GM18951 (cell line): Measurements from ENCODE around the gene KLK4.

ENCODE experiments used
- POLR2A ChIP-seq: IDR thresholded peaks from 4 replicates; pipeline ENCODE4 v1.6.1; 2011; ENCODE audit warnings: mild to moderate bottlenecking; ENCODE audit not compliant: insufficient read length, insufficient read depth; ENCODE audit errors: extremely low read depth
- in situ Hi-C: fragments of 300-500 bp; cut with MboI; formaldehyde crosslinking; loops from one replicate; pipeline ENCODE4 v1.12.0; 2022; ENCODE audit warnings: low sequenced_read_pairs, mixed read lengths, inconsistent platforms; ENCODE audit not compliant: unreplicated experiment

The KLK4 gene

DNA sequence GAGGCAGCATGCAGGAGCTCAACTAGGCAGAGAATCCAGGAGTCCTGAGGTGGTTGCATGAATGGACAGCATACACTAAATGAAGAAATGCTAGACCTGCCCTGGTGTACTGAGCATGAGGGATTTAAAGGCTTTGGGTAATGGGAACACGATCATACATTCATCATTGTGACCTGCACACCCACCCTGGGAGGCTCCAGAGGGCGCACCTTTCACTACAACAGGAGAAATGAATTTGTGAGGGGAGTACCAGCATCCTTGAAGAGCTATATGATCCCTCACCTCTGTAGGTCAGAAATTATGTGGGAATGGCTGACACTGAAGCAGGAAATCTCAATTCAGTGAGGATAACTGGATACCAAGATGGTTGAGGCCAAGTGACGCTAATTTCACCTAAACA is 29.0 kb downstream of the KLK4 start:
- in situ Hi-C loops = no loop called here

DNA sequence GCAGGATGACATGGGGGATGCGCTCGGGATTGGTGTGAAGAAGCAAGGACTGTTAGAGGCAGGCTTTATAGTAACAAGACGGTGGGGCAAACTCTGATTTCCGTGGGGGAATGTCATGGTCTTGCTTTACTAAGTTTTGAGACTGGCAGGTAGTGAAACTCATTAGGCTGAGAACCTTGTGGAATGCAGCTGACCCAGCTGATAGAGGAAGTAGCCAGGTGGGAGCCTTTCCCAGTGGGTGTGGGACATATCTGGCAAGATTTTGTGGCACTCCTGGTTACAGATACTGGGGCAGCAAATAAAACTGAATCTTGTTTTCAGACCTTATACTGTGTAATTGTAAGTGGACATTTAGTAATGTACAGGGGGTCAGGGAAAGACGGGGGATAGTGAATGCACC is 31.0 kb downstream of the KLK4 start:
- in situ Hi-C loops = no loop called here
- no peak for TF ChIP-seq POLR2A

More for the DNA sequence above, 29.0 kb downstream of the KLK4 start:
- TF ChIP-seq POLR2A = no peak

DNA sequence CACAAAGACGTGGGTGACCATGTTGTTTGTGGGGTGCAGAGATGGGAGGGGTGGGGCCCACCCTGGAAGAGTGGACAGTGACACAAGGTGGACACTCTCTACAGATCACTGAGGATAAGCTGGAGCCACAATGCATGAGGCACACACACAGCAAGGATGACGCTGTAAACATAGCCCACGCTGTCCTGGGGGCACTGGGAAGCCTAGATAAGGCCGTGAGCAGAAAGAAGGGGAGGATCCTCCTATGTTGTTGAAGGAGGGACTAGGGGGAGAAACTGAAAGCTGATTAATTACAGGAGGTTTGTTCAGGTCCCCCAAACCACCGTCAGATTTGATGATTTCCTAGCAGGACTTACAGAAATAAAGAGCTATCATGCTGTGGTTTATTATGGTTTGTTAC is 32.3 kb downstream of the KLK4 start:
- in situ Hi-C loops = no loop called here
- no peak for TF ChIP-seq POLR2A

DNA sequence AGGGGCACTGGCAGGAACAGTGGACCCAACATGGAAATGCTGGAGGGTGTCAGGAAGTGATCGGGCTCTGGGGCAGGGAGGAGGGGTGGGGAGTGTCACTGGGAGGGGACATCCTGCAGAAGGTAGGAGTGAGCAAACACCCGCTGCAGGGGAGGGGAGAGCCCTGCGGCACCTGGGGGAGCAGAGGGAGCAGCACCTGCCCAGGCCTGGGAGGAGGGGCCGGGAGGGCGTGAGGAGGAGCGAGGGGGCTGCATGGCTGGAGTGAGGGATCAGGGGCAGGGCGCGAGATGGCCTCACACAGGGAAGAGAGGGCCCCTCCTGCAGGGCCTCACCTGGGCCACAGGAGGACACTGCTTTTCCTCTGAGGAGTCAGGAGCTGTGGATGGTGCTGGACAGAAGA is 33.9 kb downstream of the KLK4 start:
- in situ Hi-C loops = no loop called here
- no peak for TF ChIP-seq POLR2A

DNA sequence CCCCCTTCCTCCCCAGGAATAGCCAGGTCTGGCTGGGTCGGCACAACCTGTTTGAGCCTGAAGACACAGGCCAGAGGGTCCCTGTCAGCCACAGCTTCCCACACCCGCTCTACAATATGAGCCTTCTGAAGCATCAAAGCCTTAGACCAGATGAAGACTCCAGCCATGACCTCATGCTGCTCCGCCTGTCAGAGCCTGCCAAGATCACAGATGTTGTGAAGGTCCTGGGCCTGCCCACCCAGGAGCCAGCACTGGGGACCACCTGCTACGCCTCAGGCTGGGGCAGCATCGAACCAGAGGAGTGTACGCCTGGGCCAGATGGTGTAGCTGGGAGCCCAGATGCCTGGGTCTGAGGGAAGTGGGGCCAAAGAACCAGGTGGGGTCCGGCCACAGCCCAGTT is 34.7 kb downstream of the KLK4 start:
- no peak for TF ChIP-seq POLR2A
- in situ Hi-C loops = no loop called here

DNA sequence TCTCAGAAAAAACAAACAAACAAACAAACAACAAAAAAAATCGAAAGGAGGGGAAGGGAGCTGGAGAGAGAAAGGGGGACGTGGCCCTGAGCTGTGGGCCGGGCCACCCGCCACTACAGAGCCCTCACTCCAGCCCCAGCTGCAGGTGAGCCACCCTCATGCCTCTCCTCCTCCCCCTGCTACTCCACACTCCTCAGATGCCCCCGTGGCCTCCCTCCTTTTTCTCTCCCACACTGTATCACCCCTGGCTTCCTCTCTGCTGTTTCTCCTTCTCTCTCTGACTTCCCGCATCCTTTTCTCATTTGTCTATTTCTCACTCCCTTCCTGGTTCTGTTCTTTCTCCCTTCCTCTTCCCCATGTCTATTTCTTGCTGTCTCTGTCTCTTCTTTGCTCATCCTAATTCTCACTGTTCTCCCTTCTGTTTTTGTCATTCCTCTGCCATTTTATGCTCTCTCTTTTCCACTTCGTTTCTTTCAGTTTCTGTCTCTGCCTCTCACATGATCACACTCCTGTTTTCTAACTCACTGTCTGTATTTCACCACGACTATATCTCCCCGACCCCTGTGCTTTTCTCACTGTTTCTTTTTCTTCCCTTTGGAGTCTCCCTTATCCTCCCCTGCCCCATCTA is 35.3 kb downstream of the KLK4 start:
- no peak for TF ChIP-seq POLR2A
- in situ Hi-C loops = no loop called here

DNA sequence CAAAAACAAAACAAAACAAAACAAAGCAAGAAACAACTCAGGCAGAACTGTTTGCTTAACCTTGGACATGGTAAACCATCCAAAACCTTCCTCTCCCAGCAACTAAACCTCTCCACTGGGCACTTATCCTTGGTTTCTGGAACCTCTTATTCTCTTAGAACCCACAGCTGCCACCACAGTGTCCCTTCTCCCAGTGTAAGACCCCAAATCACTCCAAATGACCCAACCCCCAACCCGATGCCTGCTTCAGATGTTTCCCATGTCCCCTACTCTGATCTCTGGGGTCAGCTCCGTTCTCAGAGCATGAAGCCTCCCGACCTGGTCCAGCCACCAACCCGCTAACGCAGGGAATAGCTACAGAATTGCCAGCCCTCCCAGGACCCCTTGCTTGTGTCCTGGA is 37.0 kb downstream of the KLK4 start:
- in situ Hi-C loops = no loop called here
- TF ChIP-seq POLR2A = no peak

DNA sequence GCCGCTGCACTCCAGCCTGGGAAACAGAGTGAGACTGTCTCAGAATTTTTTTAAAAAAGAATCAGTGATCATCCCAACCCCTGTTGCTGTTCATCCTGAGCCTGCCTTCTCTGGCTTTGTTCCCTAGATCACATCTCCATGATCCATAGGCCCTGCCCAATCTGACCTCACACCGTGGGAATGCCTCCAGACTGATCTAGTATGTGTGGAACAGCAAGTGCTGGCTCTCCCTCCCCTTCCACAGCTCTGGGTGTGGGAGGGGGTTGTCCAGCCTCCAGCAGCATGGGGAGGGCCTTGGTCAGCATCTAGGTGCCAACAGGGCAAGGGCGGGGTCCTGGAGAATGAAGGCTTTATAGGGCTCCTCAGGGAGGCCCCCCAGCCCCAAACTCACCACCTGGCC is 38.1 kb downstream of the KLK4 start, which contains the start of gene KLK2:
TSS of gene KLK2 (plus strand) at position 384 of the 400 bp plus-strand sequence. CDS start 35 bp downstream, outside the sequence.
- in situ Hi-C loops = no loop called here
- TF ChIP-seq POLR2A = no peak

DNA sequence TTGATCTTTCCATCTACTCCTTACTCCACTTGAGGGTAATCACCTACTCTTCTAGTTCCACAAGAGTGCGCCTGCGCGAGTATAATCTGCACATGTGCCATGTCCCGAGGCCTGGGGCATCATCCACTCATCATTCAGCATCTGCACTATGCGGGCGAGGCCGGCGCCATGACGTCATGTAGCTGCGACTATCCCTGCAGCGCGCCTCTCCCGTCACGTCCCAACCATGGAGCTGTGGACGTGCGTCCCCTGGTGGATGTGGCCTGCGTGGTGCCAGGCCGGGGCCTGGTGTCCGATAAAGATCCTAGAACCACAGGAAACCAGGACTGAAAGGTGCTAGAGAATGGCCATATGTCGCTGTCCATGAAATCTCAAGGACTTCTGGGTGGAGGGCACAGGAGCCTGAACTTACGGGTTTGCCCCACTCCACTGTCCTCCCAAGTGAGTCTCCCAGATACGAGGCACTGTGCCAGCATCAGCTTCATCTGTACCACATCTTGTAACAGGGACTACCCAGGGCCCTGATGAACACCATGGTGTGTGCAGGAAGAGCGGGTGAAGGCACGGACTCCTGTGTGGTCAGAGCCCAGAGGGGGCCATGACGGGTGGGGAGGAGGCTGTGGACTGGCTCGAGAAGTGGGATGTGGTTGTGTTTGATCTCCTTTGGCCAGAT is 40.6 kb downstream of the KLK4 start:
- no peak for TF ChIP-seq POLR2A
- in situ Hi-C loops = no loop called here

DNA sequence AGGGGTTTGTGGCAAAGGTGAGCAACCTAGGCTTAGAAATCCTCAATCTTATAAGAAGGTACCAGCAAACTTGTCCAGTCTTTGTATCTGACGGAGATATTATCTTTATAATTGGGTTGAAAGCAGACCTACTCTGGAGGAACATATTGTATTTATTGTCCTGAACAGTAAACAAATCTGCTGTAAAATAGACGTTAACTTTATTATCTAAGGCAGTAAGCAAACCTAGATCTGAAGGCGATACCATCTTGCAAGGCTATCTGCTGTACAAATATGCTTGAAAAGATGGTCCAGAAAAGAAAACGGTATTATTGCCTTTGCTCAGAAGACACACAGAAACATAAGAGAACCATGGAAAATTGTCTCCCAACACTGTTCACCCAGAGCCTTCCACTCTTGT is 41.7 kb downstream of the KLK4 start:
- no peak for TF ChIP-seq POLR2A
- in situ Hi-C loops = no loop called here

DNA sequence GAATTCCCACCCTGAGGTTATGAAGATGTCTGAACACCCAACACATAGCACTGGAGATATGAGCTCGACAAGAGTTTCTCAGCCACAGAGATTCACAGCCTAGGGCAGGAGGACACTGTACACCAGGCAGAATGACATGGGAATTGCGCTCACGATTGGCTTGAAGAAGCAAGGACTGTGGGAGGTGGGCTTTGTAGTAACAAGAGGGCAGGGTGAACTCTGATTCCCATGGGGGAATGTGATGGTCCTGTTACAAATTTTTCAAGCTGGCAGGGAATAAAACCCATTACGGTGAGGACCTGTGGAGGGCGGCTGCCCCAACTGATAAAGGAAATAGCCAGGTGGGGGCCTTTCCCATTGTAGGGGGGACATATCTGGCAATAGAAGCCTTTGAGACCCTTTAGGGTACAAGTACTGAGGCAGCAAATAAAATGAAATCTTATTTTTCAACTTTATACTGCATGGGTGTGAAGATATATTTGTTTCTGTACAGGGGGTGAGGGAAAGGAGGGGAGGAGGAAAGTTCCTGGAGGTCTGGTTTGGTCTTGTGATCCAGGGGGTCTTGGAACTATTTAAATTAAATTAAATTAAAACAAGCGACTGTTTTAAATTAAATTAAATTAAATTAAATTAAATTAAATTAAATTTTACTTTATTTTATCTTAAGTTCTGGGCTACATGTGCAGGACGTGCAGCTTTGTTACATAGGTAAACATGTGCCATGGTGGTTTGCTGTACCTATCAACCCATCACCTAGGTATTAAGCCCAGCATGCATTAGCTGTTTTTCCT is 49.5 kb downstream of the KLK4 start:
- in situ Hi-C loops = no loop called here
- TF ChIP-seq POLR2A = no peak

DNA sequence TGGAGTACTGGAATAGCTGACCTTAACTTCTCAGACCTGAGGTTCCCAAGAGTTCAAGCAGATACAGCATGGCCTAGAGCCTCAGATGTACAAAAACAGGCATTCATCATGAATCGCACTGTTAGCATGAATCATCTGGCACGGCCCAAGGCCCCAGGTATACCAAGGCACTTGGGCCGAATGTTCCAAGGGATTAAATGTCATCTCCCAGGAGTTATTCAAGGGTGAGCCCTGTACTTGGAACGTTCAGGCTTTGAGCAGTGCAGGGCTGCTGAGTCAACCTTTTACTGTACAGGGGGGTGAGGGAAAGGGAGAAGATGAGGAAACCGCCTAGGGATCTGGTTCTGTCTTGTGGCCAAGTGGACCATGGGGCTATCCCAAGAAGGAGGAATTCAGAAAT is 50.2 kb downstream of the KLK4 start:
- in situ Hi-C loops = no loop called here
- TF ChIP-seq POLR2A = no peak

DNA sequence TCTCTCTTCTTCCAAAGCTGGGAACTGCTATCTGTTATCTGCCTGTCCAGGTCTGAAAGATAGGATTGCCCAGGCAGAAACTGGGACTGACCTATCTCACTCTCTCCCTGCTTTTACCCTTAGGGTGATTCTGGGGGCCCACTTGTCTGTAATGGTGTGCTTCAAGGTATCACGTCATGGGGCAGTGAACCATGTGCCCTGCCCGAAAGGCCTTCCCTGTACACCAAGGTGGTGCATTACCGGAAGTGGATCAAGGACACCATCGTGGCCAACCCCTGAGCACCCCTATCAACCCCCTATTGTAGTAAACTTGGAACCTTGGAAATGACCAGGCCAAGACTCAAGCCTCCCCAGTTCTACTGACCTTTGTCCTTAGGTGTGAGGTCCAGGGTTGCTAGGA is 51.3 kb downstream of the KLK4 start:
- TF ChIP-seq POLR2A = no peak
- in situ Hi-C loops = no loop called here

DNA sequence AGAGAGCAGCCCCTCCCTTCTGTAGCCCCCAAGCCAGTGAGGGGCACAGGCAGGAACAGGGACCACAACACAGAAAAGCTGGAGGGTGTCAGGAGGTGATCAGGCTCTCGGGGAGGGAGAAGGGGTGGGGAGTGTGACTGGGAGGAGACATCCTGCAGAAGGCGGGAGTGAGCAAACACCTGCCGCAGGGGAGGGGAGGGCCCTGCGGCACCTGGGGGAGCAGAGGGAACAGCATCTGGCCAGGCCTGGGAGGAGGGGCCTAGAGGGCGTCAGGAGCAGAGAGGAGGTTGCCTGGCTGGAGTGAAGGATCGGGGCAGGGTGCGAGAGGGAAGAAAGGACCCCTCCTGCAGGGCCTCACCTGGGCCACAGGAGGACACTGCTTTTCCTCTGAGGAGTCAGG is 52.3 kb downstream of the KLK4 start:
- TF ChIP-seq POLR2A = no peak
- in situ Hi-C loops = no loop called here
